Activated T-cell treated with anti-CD3 and anti-CD28 coated beads, Interleukin-2, amount 50 U/mL, for 4 hours (primary cell): ENCODE results near the gene SBNO1. TPM values are rescaled to one million over a fixed set of nuclear protein-coding genes. Genes with fewer than 3 reads are reported as not detected.
"Not testable (repeated sequence)": the region's sequence is repeated elsewhere in the genome, so short reads cannot be mapped to it uniquely, and the experiment has no call there.

Experiments
- ATAC-seq, 2 donors: fragments of 200-7000 bp; cut with Tn5 transposase; one replicate each; pipeline ENCODE4 v1.10.0; 2021
- DNase-seq: peaks from one replicate; pipeline ENCODE4 v3.0.0-alpha.2; 2020
- H3K27me3 Mint-ChIP-seq: one replicate; pipeline ENCODE4 v1.8.0; 2021; ENCODE audit warnings: low read depth, mixed read lengths
- H3K36me3 Mint-ChIP-seq: one replicate; pipeline ENCODE4 v1.8.0; 2022; ENCODE audit warnings: mixed read lengths; ENCODE audit not compliant: insufficient read depth
- H3K4me1 Mint-ChIP-seq: one replicate; pipeline ENCODE4 v1.8.0; 2021; ENCODE audit warnings: low read depth, mixed read lengths
- H3K4me3 Mint-ChIP-seq: one replicate; pipeline ENCODE4 v1.8.0; 2021; ENCODE audit warnings: mild to moderate bottlenecking, moderate library complexity, mixed read lengths
- H3K9me3 Mint-ChIP-seq: one replicate; pipeline ENCODE4 v1.8.0; 2021; ENCODE audit warnings: mixed read lengths
- total RNA-seq, 3 donors: library from RNA; stranded (reverse); gene quantifications; one replicate each; pipeline ENCODE4 v1.2.1, GENCODE V29; 2021

The SBNO1 gene
- total RNA-seq, 3 donors from 2014 or later: 40.9 to 45.5 (median 44.0) TPM

- not testable (repeated sequence) for ATAC-seq, H3K4me3 Mint-ChIP-seq, H3K27me3 Mint-ChIP-seq, DNase-seq, H3K9me3 Mint-ChIP-seq
- Mint-ChIP-seq H3K4me1 (peaks cover 56% of the 10 kb centered on the region), H3K36me3 (peaks cover 22% of the 10 kb centered on the region)
Observed at GRCh38 chr12:123248129-123248528, 116.5 kb downstream of the SBNO1 start.

GRCh38 chr12:123245678-123246077 lies 119.0 kb downstream of the SBNO1 start:
- H3K36me3 Mint-ChIP-seq: peaks cover 27% of the 10 kb centered on the region
- no peak for DNase-seq
- no peaks in the 10 kb centered on the region for H3K9me3 Mint-ChIP-seq
- no peaks in the 10 kb centered on the region for H3K27me3 Mint-ChIP-seq
- ATAC-seq: no peak
- peaks cover 58% of the 10 kb centered on the region for H3K4me1 Mint-ChIP-seq
- no peak overlapping the region for H3K4me3 Mint-ChIP-seq

DNA sequence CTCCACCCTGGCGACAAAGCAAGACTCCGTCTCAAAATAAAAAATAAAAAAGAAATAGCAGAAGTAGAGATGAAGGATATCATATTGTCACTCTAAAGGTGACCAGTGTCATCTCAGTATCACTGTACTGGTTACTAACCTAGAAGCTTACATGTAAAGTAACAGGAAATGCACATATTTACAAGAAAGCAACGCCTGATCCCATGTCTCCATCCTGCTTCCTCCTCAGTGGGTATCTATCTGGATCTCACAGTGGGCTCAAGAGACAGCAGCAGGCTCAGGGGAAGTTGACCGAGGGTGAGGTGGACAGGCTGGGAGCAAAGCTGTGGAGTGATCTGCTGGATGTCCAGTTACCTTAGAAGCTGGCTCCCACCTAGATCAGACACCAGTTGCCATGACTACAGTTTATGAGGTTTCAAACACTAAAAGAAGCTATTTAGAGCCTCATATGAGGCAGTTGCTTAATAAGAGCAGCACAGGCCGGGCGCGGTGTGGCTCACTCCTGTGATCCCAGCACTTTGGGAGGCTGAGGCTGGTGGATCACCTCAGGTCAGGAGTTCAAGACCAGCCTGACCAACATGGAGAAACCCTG lies 120.9 kb downstream of the SBNO1 start:
- DNase-seq: no peak
- no peak overlapping the region for H3K4me3 Mint-ChIP-seq
- peaks cover 30% of the 10 kb centered on the region for H3K36me3 Mint-ChIP-seq
- peaks cover 51% of the 10 kb centered on the region for H3K4me1 Mint-ChIP-seq
- H3K9me3 Mint-ChIP-seq: no peaks in the 10 kb centered on the region
- ATAC-seq: no peak
- H3K27me3 Mint-ChIP-seq: no peaks in the 10 kb centered on the region

GRCh38 chr12:123242116-123242904 lies 122.3 kb downstream of the SBNO1 start:
- peak in 1 of 2 donors; percentile 20 for ATAC-seq
- H3K9me3 Mint-ChIP-seq: no peaks in the 10 kb centered on the region
- no peak for DNase-seq
- H3K4me3 Mint-ChIP-seq: no peak overlapping the region
- H3K36me3 Mint-ChIP-seq: peaks cover 17% of the 10 kb centered on the region
- H3K4me1 Mint-ChIP-seq: peaks cover 51% of the 10 kb centered on the region
- H3K27me3 Mint-ChIP-seq: no peaks in the 10 kb centered on the region

Other genes starting within 250 kb of the SBNO1 start
- gene PITPNM2, start 213.8 kb downstream of the SBNO1 start, total RNA-seq: 1 to 10 TPM; 7.3 to 9.3 (median 9.2) TPM
- gene MPHOSPH9, start 131.7 kb downstream of the SBNO1 start, total RNA-seq: 10 to 100 TPM; 35.9 to 42.3 (median 37.5) TPM
- gene MTRFR, start 131.4 kb downstream of the SBNO1 start, total RNA-seq: 10 to 100 TPM; 16.7 to 17.7 (median 17.4) TPM
- gene CDK2AP1, start 93.0 kb downstream of the SBNO1 start, total RNA-seq: 10 to 100 TPM; 44.7 to 67.9 (median 53.4) TPM
- 10 to 100 TPM; 37.1 to 39.4 (median 39.2) TPM for gene KMT5A, start 19.3 kb upstream of the SBNO1 start, total RNA-seq
- 10 to 100 TPM; 17.0 to 22.4 (median 20.6) TPM for gene RILPL2, start 71.8 kb upstream of the SBNO1 start, total RNA-seq
- 10 to 100 TPM; 15.5 to 20.4 (median 17.2) TPM for gene SNRNP35, start 93.3 kb upstream of the SBNO1 start, total RNA-seq
- gene RILPL1, start 168.9 kb upstream of the SBNO1 start, total RNA-seq: 1 to 10 TPM; 2.6 to 3.3 (median 2.9) TPM
- gene TMED2, start 219.7 kb upstream of the SBNO1 start, total RNA-seq: 100 to 1,000 TPM; 204 to 222 (median 206) TPM
- gene DDX55, start 237.3 kb upstream of the SBNO1 start, total RNA-seq: 10 to 100 TPM; 69.2 to 75.7 (median 69.3) TPM